Gastroesophageal sphincter (tissue), 3 donors: ENCODE data around the gene CFAP45.

Experiments
- CTCF ChIP-seq, 4 experiments: fragments of 200-600 bp in 2 of 4; fragments of 450-650 bp in 2 of 4; sonication (generic) in 1 of 4; IDR thresholded peaks; one replicate each; pipeline ENCODE4 v1.5.1; 2017 to 2019; ENCODE audit warnings: antibody characterized with exemption in 4 of 4, mild to moderate bottlenecking in 2 of 4, moderate library complexity in 2 of 4
- EP300 ChIP-seq: sonication (generic); formaldehyde crosslinking; IDR thresholded peaks from one replicate; pipeline ENCODE4 v1.6.1; 2017; ENCODE audit warnings: antibody characterized with exemption, mild to moderate bottlenecking
- POLR2A ChIP-seq, 2 donors: fragments of 450-650 bp; IDR thresholded peaks; one replicate each; pipeline ENCODE4 v1.6.1; 2017; ENCODE audit warnings: antibody characterized with exemption in 2 of 2, mild to moderate bottlenecking in 2 of 2, moderate library complexity in 1 of 2
- POLR2AphosphoS5 ChIP-seq: sonication (generic); formaldehyde crosslinking; IDR thresholded peaks from one replicate; pipeline ENCODE4 v1.6.1; 2017; ENCODE audit warnings: antibody characterized with exemption

GRCh38 chr1:159859767-159860322, 40.1 kb downstream of the CFAP45 start:
- TF ChIP-seq POLR2AphosphoS5 = no peak
- TF ChIP-seq CTCF (IDR thresholded peaks at IDR 0.05) = no peak
- TF ChIP-seq POLR2A (IDR thresholded peaks at IDR 0.05) = no peak
- TF ChIP-seq EP300 = no peak
